ENCODE measurements around the gene KRT86. TPM values are rescaled to one million over a fixed set of nuclear protein-coding genes. Genes with fewer than 3 reads are reported as not detected.

KRT86 gene
- total and polyA plus RNA-seq, 2 of the 13 experiments (the other 11 are each of a cell fraction or from before 2014, with no cell fraction given): not detected

GRCh38 chr12:52271158-52271557, 3.3 kb upstream of the KRT86 start:
- FAIRE-seq (no peak), ATAC-seq (no peak), DNase-seq (ENCODE audit: low spot score) (no peak)
- Histone ChIP-seq H3K27me3 (ENCODE audit: control insufficient read depth in 1 of 2, insufficient read depth in 2 of 2, low read length in 2 of 2) (peaks cover 0 to 6% of the 10 kb centered on the region in 2 experiments; a peak in 4 of 5 replicates), H2AFZ (ENCODE audit: low read length) (no peak overlapping the region), H3K27ac (ENCODE audit: extremely low read length, insufficient read depth, low read length) (no peak overlapping the region), H4K20me1 (ENCODE audit: insufficient read depth, low read length) (no peaks in the 10 kb centered on the region), H3K4me3 (replicated peaks in 1 of 3; ENCODE audit: insufficient read depth in 1 of 3, low read depth in 2 of 3, low read length in 3 of 3) (no peak overlapping the region), H3K4me1 (ENCODE audit: insufficient read depth, low read length) (no peaks in the 10 kb centered on the region), H3K36me3 (replicated peaks in 1 of 2; ENCODE audit: control insufficient read depth in 1 of 2, insufficient read depth in 2 of 2, low read length in 2 of 2) (no peaks in the 10 kb centered on the region), H3K79me2 (ENCODE audit: insufficient read depth, low read length) (no peaks in the 10 kb centered on the region), H3K4me2 (ENCODE audit: low read depth, low read length) (no peak overlapping the region), H3K9me3 (ENCODE audit: low read length) (no peaks in the 10 kb centered on the region), H3K9ac (ENCODE audit: insufficient read depth, low read depth, low read length) (no peak overlapping the region)
- in situ Hi-C loops (cut with HindIII; ENCODE audit: extremely low pct_ligation_motif_present, low pct_unique_long_range_greater_than_20kb): no loop called here
- ChIA-PET POLR2A (no interaction called here), CTCF (ENCODE audit: low intra/inter-chr PET ratio, low total read pairs) (no interaction called here)
- no TSS peak for BruUV-seq (replicated peaks)
- intact Hi-C loops (cut with micrococcal nuclease; ENCODE audit: unreplicated experiment): no loop called here
- TF ChIP-seq YEATS2 (CRISPR knock-in tag; IDR thresholded peaks at IDR 0.05; ENCODE audit: borderline replicate concordance) (no peak), ZFAT (CRISPR knock-in tag; conservative IDR thresholded peaks at IDR 0.05) (no peak), TAF15 (IDR thresholded peaks at IDR 0.05; ENCODE audit: low read depth, low read length, poor library complexity, severe bottlenecking) (no peak), NR2C2 (CRISPR knock-in tag; IDR thresholded peaks at IDR 0.05; ENCODE audit: borderline replicate concordance) (no peak), KDM5A (IDR thresholded peaks at IDR 0.05; ENCODE audit: borderline replicate concordance, low read length) (no peak), EZH2 (conservative IDR thresholded peaks at IDR 0.05; ENCODE audit: low read depth, low read length) (no peak), ZFP90 (CRISPR knock-in tag; IDR thresholded peaks at IDR 0.05; ENCODE audit: borderline replicate concordance) (no peak), ARNT (IDR thresholded peaks at IDR 0.05) (no peak)
- 8% methylated on average over 1 of the region's 1 CpG for WGBS (ENCODE audit: low lambda C conversion rate)

DNA sequence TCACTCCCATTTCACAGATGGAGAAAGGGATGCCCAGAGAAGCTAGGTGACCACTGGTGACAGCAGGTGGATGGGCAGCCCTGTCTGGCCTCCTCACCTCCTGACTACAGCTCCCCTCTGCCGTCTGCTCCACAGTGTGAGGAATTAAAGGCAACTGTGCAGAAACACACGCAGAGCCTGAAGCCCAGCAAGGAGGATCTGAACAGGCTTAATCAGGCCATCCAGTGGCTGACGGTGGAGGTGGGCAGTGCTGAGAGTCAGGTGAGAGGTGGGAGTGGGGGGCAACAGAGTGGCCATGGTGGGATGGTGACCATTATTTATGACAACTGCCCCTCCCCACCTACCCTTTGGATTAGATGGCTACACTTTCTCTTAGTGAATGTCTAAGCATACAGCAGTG, 1.2 kb downstream of the KRT86 start:
- Histone ChIP-seq H3K79me2 (ENCODE audit: insufficient read depth, low read length) (no peaks in the 10 kb centered on the region), H3K36me3 (replicated peaks in 1 of 2; ENCODE audit: control insufficient read depth in 1 of 2, insufficient read depth in 2 of 2, low read length in 2 of 2) (no peaks in the 10 kb centered on the region), H3K27ac (ENCODE audit: extremely low read length, insufficient read depth, low read length) (no peak overlapping the region), H3K4me2 (ENCODE audit: low read depth, low read length) (no peak overlapping the region), H2AFZ (ENCODE audit: low read length) (no peak overlapping the region), H3K9ac (ENCODE audit: insufficient read depth, low read depth, low read length) (no peak overlapping the region), H3K4me3 (replicated peaks in 1 of 3; ENCODE audit: insufficient read depth in 1 of 3, low read depth in 2 of 3, low read length in 3 of 3) (no peak overlapping the region), H3K4me1 (ENCODE audit: insufficient read depth, low read length) (peaks cover 16% of the 10 kb centered on the region), H3K9me3 (ENCODE audit: low read length) (no peaks in the 10 kb centered on the region), H4K20me1 (ENCODE audit: insufficient read depth, low read length) (no peaks in the 10 kb centered on the region), H3K27me3 (ENCODE audit: control insufficient read depth in 1 of 2, insufficient read depth in 2 of 2, low read length in 2 of 2) (peaks cover 4 to 33% of the 10 kb centered on the region in 2 experiments; a peak in 3 of 5 replicates)
- ATAC-seq (no peak), FAIRE-seq (no peak), DNase-seq (ENCODE audit: low spot score) (no peak)
- 6% methylated on average over 3 of the region's 3 CpGs for WGBS (ENCODE audit: low lambda C conversion rate)
- no TSS peak for BruUV-seq (replicated peaks)
- ChIA-PET CTCF (ENCODE audit: low intra/inter-chr PET ratio, low total read pairs) (no interaction called here), POLR2A (no interaction called here)
- in situ Hi-C loops (cut with HindIII; ENCODE audit: extremely low pct_ligation_motif_present, low pct_unique_long_range_greater_than_20kb): no loop called here
- intact Hi-C loops (cut with micrococcal nuclease; ENCODE audit: unreplicated experiment): no loop called here
- no peak for TF ChIP-seq ZNF235 (CRISPR knock-in tag; IDR thresholded peaks at IDR 0.05; ENCODE audit: borderline replicate concordance)
- no peak for TF ChIP-seq MBD4 (IDR thresholded peaks at IDR 0.05; ENCODE audit: borderline replicate concordance, low read length)
- TF ChIP-seq CEBPZ (IDR thresholded peaks at IDR 0.05; ENCODE audit: low read length): no peak
- no peak for TF ChIP-seq ETV5 (CRISPR knock-in tag; IDR thresholded peaks at IDR 0.05; ENCODE audit: borderline replicate concordance)
- no peak for TF ChIP-seq ZNF282 (IDR thresholded peaks at IDR 0.05; ENCODE audit: partially characterized antibody)
- no peak for TF ChIP-seq XBP1 (CRISPR knock-in tag; IDR thresholded peaks at IDR 0.05)
- no peak for TF ChIP-seq GMEB2 (CRISPR knock-in tag; IDR thresholded peaks at IDR 0.05; ENCODE audit: low read depth)

All from HepG2 (cell line).